Smooth muscle cell (in vitro differentiated cells): ENCODE results near the gene PRRC2C. TPM values are rescaled to one million over a fixed set of nuclear protein-coding genes. Genes with fewer than 3 reads are reported as not detected.

Experiments used
- DNase-seq: peaks from one replicate; lab custom pipeline; 2025; ENCODE audit not compliant: unreplicated experiment; lab: John Stamatoyannopoulos, UW
- H2AFZ ChIP-seq: fragments of 200-600 bp; sonication (generic); 2 replicates; pipeline ENCODE4 v1.6.0; 2016; ENCODE audit warnings: antibody characterized with exemption, low read depth, mild to moderate bottlenecking
- H3F3A ChIP-seq: fragments of 200-600 bp; sonication (generic); 2 replicates; pipeline ENCODE4 v1.6.0; 2017; ENCODE audit warnings: antibody characterized with exemption, low read depth
- H3K27ac ChIP-seq: fragments of 200-600 bp; sonication (generic); 2 replicates; pipeline ENCODE4 v1.5.1; 2016; ENCODE audit warnings: low read depth, mild to moderate bottlenecking
- H3K27me3 ChIP-seq: fragments of 200-600 bp; sonication (generic); 2 replicates; pipeline ENCODE4 v1.6.1; 2016; ENCODE audit warnings: low read depth, mild to moderate bottlenecking
- H3K36me3 ChIP-seq: fragments of 200-600 bp; sonication (generic); 2 replicates; pipeline ENCODE4 v1.5.1; 2016; ENCODE audit warnings: low read depth
- H3K4me1 ChIP-seq: fragments of 200-600 bp; sonication (generic); 2 replicates; pipeline ENCODE4 v1.5.1; 2016; ENCODE audit warnings: low read depth
- H3K4me2 ChIP-seq: fragments of 200-600 bp; sonication (generic); 2 replicates; pipeline ENCODE4 v1.6.0; 2016; ENCODE audit warnings: mild to moderate bottlenecking
- H3K4me3 ChIP-seq: fragments of 200-600 bp; sonication (generic); 2 replicates; pipeline ENCODE4 v1.5.1; 2016; ENCODE audit warnings: mild to moderate bottlenecking
- H3K79me2 ChIP-seq: fragments of 200-600 bp; sonication (generic); 2 replicates; pipeline ENCODE4 v1.6.0; 2016; ENCODE audit warnings: low read depth, mild to moderate bottlenecking
- H3K9ac ChIP-seq: fragments of 200-600 bp; sonication (generic); 2 replicates; pipeline ENCODE4 v1.6.0; 2016; ENCODE audit warnings: low read depth
- H3K9me3 ChIP-seq: fragments of 200-600 bp; sonication (generic); replicated peaks from 2 replicates; pipeline ENCODE4 v1.5.1; 2016; ENCODE audit warnings: low read depth
- H4K20me1 ChIP-seq: fragments of 200-600 bp; sonication (generic); 2 replicates; pipeline ENCODE4 v1.6.0; 2016; ENCODE audit warnings: low read depth
- CTCF ChIP-seq: fragments of 200-600 bp; sonication (generic); IDR thresholded peaks from 2 replicates; pipeline ENCODE4 v1.5.1; 2017; ENCODE audit warnings: borderline replicate concordance, mild to moderate bottlenecking, antibody characterized with exemption; ENCODE audit not compliant: insufficient read depth, poor library complexity, severe bottlenecking
- WGBS: methylation state at CpG from one replicate; pipeline ENCODE4 v1.1.7; 2016; ENCODE audit warnings: low lambda C conversion rate; 5-methylcytosine and 5-hydroxymethylcytosine counted together
- polyA plus RNA-seq: library from polyadenylated mRNA; unstranded; fragments of >200 nt; fragmentation: Nextera tagmentation; extraction: Ambion mirVana; gene quantifications from 2 replicates; pipeline ENCODE4 v1.2.1, GENCODE V29; 2016
- total RNA-seq: library from RNA; depleted of rRNA; stranded (reverse); fragments of >200 nt; gene quantifications from 2 replicates; pipeline ENCODE4 v1.2.3, GENCODE V29; 2014

PRRC2C gene
- total and polyA plus RNA-seq, 2 experiments from 2014 or later, result 89.8 to 106 TPM

GRCh38 chr1:171500803-171501202, 15.5 kb downstream of the PRRC2C start:
- Histone ChIP-seq H4K20me1 (peaks cover 100% of the 10 kb centered on the region), H3K36me3 (peaks cover 4% of the 10 kb centered on the region), H2AFZ (no peak overlapping the region), H3K27me3 (no peaks in the 10 kb centered on the region), H3F3A (peaks cover 4% of the 10 kb centered on the region), H3K9ac (no peak overlapping the region), H3K27ac (no peak overlapping the region), H3K4me2 (no peak overlapping the region), H3K9me3 (no peaks in the 10 kb centered on the region), H3K79me2 (peaks cover 100% of the 10 kb centered on the region), H3K4me3 (no peak overlapping the region), H3K4me1 (no peaks in the 10 kb centered on the region)
- WGBS, result 95% methylated on average over 4 of the region's 4 CpGs
- no peak for DNase-seq
- TF ChIP-seq CTCF, result no peak

- Histone ChIP-seq H3K4me2 (no peak overlapping the region), H3K79me2 (peaks cover 100% of the 10 kb centered on the region), H3K9ac (no peak overlapping the region), H3K4me1 (peaks cover 2% of the 10 kb centered on the region), H3K4me3 (no peak overlapping the region), H2AFZ (no peak overlapping the region), H3K9me3 (no peaks in the 10 kb centered on the region), H3F3A (peaks cover 4% of the 10 kb centered on the region), H3K27ac (peak overlapping the region; percentile 7), H4K20me1 (peaks cover 100% of the 10 kb centered on the region), H3K27me3 (no peaks in the 10 kb centered on the region), H3K36me3 (peaks cover 4% of the 10 kb centered on the region)
- DNase-seq, result no peak
- no peak for TF ChIP-seq CTCF
These were observed 16.1 kb downstream of the PRRC2C start for GRCh38 chr1:171501305-171502024.

GRCh38 chr1:171506525-171507304, 21.4 kb downstream of the PRRC2C start:
- peak overlapping the region; percentile 38 for H3K4me2 ChIP-seq
- no peak overlapping the region for H2AFZ ChIP-seq
- peaks cover 6% of the 10 kb centered on the region for H3K4me1 ChIP-seq
- H4K20me1 ChIP-seq, result peaks cover 100% of the 10 kb centered on the region
- WGBS, result 9% methylated on average over 1 of the region's 1 CpG
- no peaks in the 10 kb centered on the region for H3K9me3 ChIP-seq
- H3K4me3 ChIP-seq, result no peak overlapping the region
- H3K27me3 ChIP-seq, result no peaks in the 10 kb centered on the region
- H3K36me3 ChIP-seq, result no peaks in the 10 kb centered on the region
- H3K27ac ChIP-seq, result peak overlapping the region; percentile 23
- H3K79me2 ChIP-seq, result peaks cover 100% of the 10 kb centered on the region
- DNase-seq, result no peak
- H3F3A ChIP-seq, result no peaks in the 10 kb centered on the region
- H3K9ac ChIP-seq, result no peak overlapping the region
- TF ChIP-seq CTCF, result no peak
